AG08396 (cell line): Measurements from ENCODE around the gene FCRL6.
A peak's percentile ranks its signal among the peaks of the same experiment; 100 is the strongest.

ENCODE experiments used
- DNase-seq: peaks from one replicate; pipeline ENCODE4 v3.0.0; 2012; ENCODE audit warnings: low spot score, mixed read lengths

FCRL6 gene

GRCh38 chr1:159835862-159836525 is 33.8 kb downstream of the FCRL6 start:
- DNase-seq = no peak

GRCh38 chr1:159838715-159839114 is 36.6 kb downstream of the FCRL6 start:
- DNase-seq = no peak

- DNase-seq = no peak
Measured at GRCh38 chr1:159839116-159839849, 37.1 kb downstream of the FCRL6 start.

- DNase-seq = no peak
Measured at GRCh38 chr1:159841749-159842148, 39.6 kb downstream of the FCRL6 start.

DNA sequence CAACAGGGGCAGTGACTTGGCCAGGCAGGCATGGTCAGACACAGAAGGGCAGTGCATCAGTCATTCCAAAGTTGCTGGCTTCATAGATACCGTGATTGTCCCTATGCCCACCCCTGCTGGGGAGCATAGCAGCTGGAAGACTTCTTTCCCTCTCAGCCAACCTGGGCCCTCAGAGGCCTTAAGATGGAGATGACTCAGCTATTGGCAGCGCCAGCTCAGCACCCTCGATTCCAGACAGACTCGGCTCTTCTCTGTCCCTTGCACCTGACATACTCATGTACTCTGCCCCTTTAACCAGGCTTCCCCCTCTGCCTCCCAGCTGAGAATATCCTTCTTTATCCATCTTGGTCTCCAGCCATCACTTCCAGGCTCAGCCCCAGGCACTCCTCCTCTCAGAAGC is 41.3 kb downstream of the FCRL6 start:
- no peak for DNase-seq

GRCh38 chr1:159845751-159846629 is 43.8 kb downstream of the FCRL6 start:
- no peak for DNase-seq

GRCh38 chr1:159847231-159847630 is 45.1 kb downstream of the FCRL6 start:
- no peak for DNase-seq

DNA sequence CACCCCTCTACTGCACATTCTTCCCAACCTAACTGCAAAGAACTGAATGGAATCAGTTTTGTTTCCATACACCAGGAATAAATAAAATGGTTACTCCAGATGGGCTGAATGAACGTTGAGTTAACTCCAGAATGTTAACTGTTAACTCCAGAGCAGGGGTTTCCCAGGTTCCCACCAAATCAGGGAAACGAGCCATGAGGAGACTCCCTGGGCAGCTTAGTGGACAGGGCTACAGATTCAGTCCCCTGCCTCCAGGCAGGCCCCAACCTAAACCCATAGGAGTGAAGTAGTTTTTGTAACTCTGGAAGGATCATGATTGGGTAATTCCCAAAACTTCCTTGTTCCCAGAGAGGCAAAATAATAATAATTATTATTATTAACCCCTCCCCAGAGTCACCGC is 46.2 kb downstream of the FCRL6 start:
- DNase-seq = no peak

DNA sequence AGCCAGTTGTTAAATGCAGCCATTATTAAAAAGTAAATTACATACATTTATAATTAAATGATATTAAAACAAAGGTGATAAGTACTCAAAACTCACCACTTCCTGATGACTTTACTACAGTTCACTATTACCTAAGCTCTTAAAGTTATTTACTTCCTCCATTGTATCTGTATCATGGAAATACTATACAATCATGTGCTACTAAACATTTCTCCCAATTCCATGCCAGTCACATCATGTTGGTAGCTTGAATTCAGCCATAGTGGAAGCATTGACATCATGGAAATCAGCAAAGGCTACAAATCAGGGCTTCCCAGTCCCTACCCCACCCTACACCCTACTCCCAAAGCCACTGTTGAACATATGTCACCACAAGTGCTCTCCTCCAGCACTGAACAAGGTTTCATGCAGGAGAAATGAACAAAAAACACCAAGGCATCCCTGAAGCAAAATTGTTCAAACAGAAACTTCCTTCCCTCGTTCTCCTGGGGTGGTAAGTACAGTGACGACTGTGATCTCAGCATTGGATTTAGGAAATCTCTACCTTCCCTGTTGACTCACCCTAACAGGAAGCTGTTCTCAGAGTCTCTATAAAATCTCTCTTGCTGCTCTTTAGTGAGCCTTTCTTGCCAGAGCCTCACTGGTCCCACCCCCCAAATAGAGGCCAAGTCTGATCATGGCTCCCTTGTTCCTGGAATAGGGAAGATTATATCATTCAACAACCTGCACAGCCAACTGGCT is 47.6 kb downstream of the FCRL6 start:
- no peak for DNase-seq

DNA sequence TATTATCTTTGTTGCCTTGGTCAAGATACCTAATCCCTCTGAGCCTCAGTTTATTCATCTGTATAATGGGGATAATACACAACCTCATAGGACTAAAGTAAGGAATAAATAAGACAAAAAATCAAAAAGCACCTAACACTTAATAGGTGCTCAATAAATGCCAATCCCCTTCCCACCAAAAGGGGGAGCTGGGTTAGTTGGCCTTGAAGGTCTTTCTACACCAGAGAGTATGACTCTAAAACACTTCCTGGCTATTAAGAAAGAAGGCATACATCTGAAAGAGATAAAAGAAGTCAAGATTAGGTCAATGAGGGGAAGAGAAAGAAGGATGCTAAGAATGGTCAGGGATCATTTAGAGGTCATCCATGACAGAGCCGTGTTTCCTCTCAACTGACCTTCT is 49.2 kb downstream of the FCRL6 start:
- no peak for DNase-seq

DNA sequence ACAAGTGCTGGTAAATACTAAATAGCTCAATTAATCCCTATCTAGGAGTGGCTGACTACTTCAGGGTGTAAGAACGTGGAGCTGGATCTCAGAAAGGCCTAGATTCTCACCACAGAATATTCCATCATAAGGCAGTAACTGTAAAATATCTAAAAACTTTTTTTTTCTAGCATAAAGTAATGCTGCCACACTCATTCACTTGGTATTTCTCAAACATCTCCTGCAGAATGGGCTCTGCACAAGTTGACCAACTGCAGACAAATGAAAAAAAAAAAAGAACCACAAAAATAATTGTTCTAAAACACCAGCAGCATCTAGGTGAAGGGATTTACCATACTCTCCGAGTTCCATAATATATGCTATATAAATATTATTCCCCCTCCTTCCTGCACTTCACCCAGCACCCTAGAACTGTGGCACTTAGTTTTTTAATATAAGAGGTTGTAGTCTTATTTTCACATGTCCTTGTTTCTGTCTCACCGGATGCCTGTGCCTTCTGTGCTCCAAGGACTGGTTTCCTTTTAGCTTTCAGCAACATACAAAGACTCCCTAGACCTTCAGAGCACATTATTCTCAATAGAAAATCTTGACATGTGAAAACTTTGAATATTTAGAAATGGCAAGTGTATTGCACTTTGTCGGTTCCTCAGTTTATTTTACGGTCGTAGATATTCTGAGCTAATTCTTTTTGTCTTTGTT is 51.4 kb downstream of the FCRL6 start:
- DNase-seq = no peak

DNA sequence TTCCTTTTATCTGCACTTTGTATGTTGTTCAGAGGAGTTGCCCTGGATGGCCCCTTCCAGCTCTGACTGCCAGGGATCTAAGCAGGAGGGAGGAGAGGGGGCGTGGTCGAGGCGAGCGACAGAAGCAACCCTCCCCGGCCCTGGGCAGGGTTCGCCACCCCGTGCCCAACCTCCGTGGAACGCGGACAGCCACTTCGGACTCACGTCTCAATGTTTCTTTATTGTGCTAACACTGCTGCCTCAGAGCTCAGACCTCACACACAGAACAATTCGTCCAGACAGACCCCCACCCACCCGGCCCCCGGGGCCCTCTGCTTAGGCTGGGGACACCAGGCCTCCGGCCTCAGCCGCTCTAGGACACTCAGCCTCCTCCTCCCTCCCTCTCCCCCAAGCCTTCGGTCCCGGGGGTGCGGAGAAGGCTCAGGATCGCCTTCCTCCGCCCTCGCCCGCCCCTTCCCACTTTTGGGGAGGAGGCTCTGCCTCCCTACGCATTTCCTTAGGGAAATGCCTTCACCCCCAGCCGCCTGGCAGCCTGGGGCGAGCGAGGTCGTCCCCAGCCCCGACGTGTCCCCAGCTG is 52.0 kb downstream of the FCRL6 start:
- peak; percentile 73 for DNase-seq

DNA sequence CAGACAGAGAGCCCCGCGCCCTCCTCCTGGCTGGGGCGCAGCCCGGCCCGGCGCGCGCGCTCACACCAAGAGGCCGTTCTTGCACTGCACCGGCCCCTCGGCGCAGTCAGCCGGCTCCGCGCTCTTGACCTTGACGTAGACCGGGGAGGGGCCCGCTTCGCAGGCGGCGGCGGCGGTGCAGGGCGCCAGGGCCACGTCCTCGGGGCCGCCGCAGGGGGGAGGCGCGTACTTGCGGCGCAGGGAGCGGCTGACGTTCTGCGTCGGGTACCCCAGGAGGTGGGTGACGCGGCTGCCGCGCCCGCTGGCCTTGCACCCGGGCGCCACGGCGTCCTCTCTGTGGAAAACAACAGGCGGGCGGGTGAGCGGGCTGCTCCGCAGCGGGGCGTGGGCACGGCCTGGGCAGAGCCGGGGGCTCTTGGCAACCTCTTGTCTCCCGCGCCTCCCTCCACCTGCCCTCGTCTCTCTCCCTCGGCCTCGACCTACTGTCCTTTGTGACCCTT is 52.6 kb downstream of the FCRL6 start:
- DNase-seq = peak; percentile 92

DNA sequence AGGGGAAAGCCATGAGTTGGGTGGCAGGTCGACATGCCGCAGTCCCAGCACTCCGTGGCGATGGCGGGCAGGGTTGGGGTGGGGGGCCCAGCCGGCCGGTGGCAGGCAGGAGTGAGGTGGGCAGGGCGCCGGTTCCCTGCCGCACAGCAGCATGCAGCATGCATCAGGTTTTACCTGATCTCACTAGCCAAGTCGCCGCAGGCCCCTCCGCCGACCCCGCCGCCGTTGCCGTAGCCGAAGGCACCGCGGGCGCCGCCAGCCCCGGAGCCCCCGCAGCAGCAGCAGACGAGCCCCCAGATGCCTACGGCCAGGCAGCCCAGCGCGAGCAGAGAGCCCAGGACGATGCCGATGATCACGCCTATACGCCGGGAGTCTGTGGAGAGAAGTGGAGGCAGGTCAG is 53.5 kb downstream of the FCRL6 start:
- DNase-seq = no peak

GRCh38 chr1:159856576-159856975 is 54.4 kb downstream of the FCRL6 start:
- no peak for DNase-seq

DNA sequence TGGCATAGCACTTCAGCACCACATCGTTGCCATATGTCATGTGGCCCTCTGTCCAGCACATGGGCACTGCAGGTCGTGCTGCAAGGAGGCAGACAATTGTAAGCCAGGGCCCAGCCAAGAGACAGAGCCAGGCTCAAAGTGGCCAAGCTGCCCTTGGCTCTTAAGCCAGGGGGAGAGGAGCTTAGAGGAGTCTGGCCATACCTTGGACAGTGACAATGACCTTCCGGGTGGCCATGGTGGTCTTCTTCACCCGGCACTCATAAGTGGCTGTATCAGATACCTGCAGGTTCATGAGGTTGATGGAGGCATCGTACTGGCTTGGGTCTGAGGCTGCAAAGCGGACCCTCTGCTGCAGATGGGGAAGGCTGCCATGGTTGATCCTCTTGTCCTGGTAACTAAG is 55.7 kb downstream of the FCRL6 start:
- no peak for DNase-seq

GRCh38 chr1:159859767-159860322 is 57.7 kb downstream of the FCRL6 start:
- no peak for DNase-seq

DNA sequence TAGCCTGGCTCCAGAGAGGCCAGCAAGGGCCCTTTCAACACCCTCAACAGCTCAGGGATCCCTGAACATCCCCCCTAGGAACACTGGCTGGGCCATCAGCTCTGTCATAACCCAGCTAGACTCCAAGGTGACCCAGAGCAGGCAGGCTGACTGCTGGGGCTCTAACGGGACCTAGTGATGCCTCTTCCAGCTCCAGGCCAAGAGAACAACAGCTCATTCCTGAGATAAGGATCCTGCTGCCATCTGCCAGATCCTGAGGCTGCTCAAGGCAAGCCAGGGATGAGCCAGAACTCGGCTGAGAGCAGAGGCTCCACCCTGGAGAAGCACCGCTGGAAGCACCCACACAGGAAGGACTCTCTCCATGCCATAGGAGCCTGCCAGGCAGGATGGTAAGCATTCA is 58.3 kb downstream of the FCRL6 start:
- DNase-seq = no peak

DNA sequence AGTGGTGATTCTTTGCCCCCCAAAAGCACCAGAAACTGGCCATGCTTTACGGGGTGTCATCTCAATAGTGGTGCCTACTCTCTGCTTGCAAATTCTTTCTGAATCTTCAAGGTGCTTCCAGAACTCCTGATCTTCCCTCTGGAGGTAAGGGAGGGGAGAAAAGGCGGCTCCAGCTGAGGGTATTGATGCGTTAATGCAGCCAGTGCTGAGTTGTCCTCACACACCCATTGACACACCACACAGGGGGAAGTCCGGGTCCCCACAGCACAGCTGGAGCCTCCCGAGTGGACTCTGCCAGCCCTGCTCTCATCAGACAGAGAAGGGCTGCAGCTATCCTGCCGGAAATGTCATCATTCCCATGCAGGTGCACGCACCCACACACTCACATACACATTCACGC is 59.1 kb downstream of the FCRL6 start:
- DNase-seq = no peak

- DNase-seq = no peak
Measured at GRCh38 chr1:159862031-159862430, 59.9 kb downstream of the FCRL6 start.

GRCh38 chr1:159862557-159862956 is 60.4 kb downstream of the FCRL6 start, which contains the start of gene VSIG8:
Gene VSIG8, minus strand, starts transcription at chr1:159862657. Its CDS starts 136 bp downstream, at chr1:159862521.
- DNase-seq = no peak
